Measurements from ENCODE around the gene COL5A2. TPM values are rescaled to one million over a fixed set of nuclear protein-coding genes. Genes with fewer than 3 reads are reported as not detected.

The COL5A2 gene
- total and polyA plus RNA-seq, 11 donors: 4.4 to 61.1 (median 12.4) TPM

GRCh38 chr2:189074506-189074905 lies 105.1 kb downstream of the COL5A2 start:
- 70 to 80% (median 73%) methylated on average over 3 of the region's 3 CpGs for WGBS, 4 donors
- Histone ChIP-seq H3K36me3 (peaks cover 0 to 80% (median 4%) of the 10 kb centered on the region in 9 donors), H3K27me3 (no peaks in the 10 kb centered on the region), H3K27ac (no peak overlapping the region), H3K9me3 (no peaks in the 10 kb centered on the region), H3K4me1 (peaks cover 0 to 7% (median 0%) of the 10 kb centered on the region in 12 donors), H3K4me3 (no peak overlapping the region)
- intact Hi-C loops (cut with DNase I): no loop called here
- DNase-seq (no peak), ATAC-seq (no peak)
- TF ChIP-seq POLR2A (IDR thresholded peaks at IDR 0.05): no peak
- TF ChIP-seq CTCF (IDR thresholded peaks at IDR 0.05): no peak

- H3K9me3 ChIP-seq: no peaks in the 10 kb centered on the region
- H3K4me3 ChIP-seq: no peak overlapping the region
- peaks cover 0 to 7% (median 0%) of the 10 kb centered on the region in 12 donors for H3K4me1 ChIP-seq
- TF ChIP-seq POLR2A (IDR thresholded peaks at IDR 0.05): no peak
- no peak for TF ChIP-seq CTCF (IDR thresholded peaks at IDR 0.05)
- H3K27me3 ChIP-seq: no peaks in the 10 kb centered on the region
- WGBS, 4 donors: 85 to 99% (median 94%) methylated on average over 1 of the region's 1 CpG
- DNase-seq: no peak
- no peak overlapping the region for H3K27ac ChIP-seq
- H3K36me3 ChIP-seq: peaks cover 0 to 75% (median 4%) of the 10 kb centered on the region in 9 donors
- intact Hi-C loops (cut with DNase I): no loop called here
- no peak for ATAC-seq
Measured at GRCh38 chr2:189072036-189072435, 107.5 kb downstream of the COL5A2 start.

- H3K27ac ChIP-seq: no peak overlapping the region
- peaks cover 0 to 81% (median 4%) of the 10 kb centered on the region in 9 donors for H3K36me3 ChIP-seq
Measured at GRCh38 chr2:189069855-189070619, 109.5 kb downstream of the COL5A2 start.

GRCh38 chr2:189066037-189066436 lies 113.5 kb downstream of the COL5A2 start:
- TF ChIP-seq POLR2A (IDR thresholded peaks at IDR 0.05) (no peak), CTCF (IDR thresholded peaks at IDR 0.05) (no peak)
- intact Hi-C loops (cut with DNase I): no loop called here
- Histone ChIP-seq H3K4me3 (no peak overlapping the region), H3K27ac (no peak overlapping the region), H3K27me3 (no peaks in the 10 kb centered on the region), H3K4me1 (peaks cover 0 to 7% (median 0%) of the 10 kb centered on the region in 12 donors), H3K36me3 (peaks cover 0 to 87% (median 4%) of the 10 kb centered on the region in 9 donors), H3K9me3 (no peaks in the 10 kb centered on the region)
- no peak for DNase-seq
- no peak for ATAC-seq

More at GRCh38 chr2:189069855-189070619, 109.5 kb downstream of the COL5A2 start:
- DNase-seq: no peak
- ATAC-seq: no peak
- intact Hi-C loops (cut with DNase I): no loop called here
- Histone ChIP-seq H3K9me3 (no peaks in the 10 kb centered on the region), H3K27me3 (no peaks in the 10 kb centered on the region), H3K4me1 (peaks cover 0 to 7% (median 0%) of the 10 kb centered on the region in 12 donors), H3K4me3 (no peak overlapping the region)
- no peak for TF ChIP-seq CTCF (IDR thresholded peaks at IDR 0.05)
- no peak for TF ChIP-seq POLR2A (IDR thresholded peaks at IDR 0.05)

All from heart left ventricle (tissue), 16 donors.